GM23338 (cell line): ENCODE measurements around the gene KCNIP1.

ENCODE experiments used
- CREB1 ChIP-seq: fragments of 250-450 bp; sonication (Bioruptor Pico); IDR thresholded peaks from 2 replicates; pipeline ENCODE4 v1.5.0; 2020; ENCODE audit warnings: low read depth, mild to moderate bottlenecking, moderate library complexity
- EZH2 ChIP-seq: fragments of 200-600 bp; sonication (generic); IDR thresholded peaks from one replicate; pipeline ENCODE4 v1.8.0; 2017; ENCODE audit warnings: antibody characterized with exemption, mild to moderate bottlenecking, low read depth; ENCODE audit not compliant: unreplicated experiment
- EZH2phosphoT487 ChIP-seq: fragments of 200-600 bp; sonication (generic); IDR thresholded peaks from one replicate; pipeline ENCODE4 v1.8.1; 2018; ENCODE audit warnings: antibody characterized with exemption; ENCODE audit not compliant: unreplicated experiment
- JUNB ChIP-seq: IDR thresholded peaks from one replicate; pipeline ENCODE4 v1.6.1; 2016; ENCODE audit warnings: antibody characterized with exemption; ENCODE audit not compliant: unreplicated experiment
- NANOG ChIP-seq: IDR thresholded peaks from 2 replicates; pipeline ENCODE4 v1.6.1; 2016; ENCODE audit warnings: antibody characterized with exemption, borderline replicate concordance
- POLR2AphosphoS5 ChIP-seq: IDR thresholded peaks from 2 replicates; pipeline ENCODE4 v1.6.1; 2016; ENCODE audit warnings: antibody characterized with exemption, low read depth
- REST ChIP-seq: IDR thresholded peaks from one replicate; pipeline ENCODE4 v1.6.1; 2018; ENCODE audit warnings: antibody characterized with exemption; ENCODE audit not compliant: unreplicated experiment
- STAT1 ChIP-seq: IDR thresholded peaks from one replicate; pipeline ENCODE4 v1.6.1; 2016; ENCODE audit warnings: antibody characterized with exemption; ENCODE audit not compliant: unreplicated experiment
- ZNF114 ChIP-seq: fragments of 250-450 bp; sonication (Bioruptor Pico); IDR thresholded peaks from 2 replicates; pipeline ENCODE4 v1.5.0; 2020; ENCODE audit warnings: mild to moderate bottlenecking, moderate library complexity
- ZNF331 ChIP-seq: fragments of 250-450 bp; sonication (Bioruptor Pico); IDR thresholded peaks from 2 replicates; pipeline ENCODE4 v1.5.0; 2020; ENCODE audit warnings: low read depth, mild to moderate bottlenecking, moderate library complexity
- TF ChIP-seq, protein P1 (sequence below), 2 experiments: fragments of 200-600 bp in 1 of 2; sonication (generic) in 1 of 2; conservative IDR thresholded peaks; 2 replicates each; pipeline versions ENCODE4 v1.5.1 to v1.6.1; 2016 to 2017; ENCODE audit warnings: antibody characterized with exemption in 2 of 2, low read depth in 2 of 2, mild to moderate bottlenecking in 2 of 2, moderate library complexity in 1 of 2
- TF ChIP-seq, protein P2 (sequence below): IDR thresholded peaks from 2 replicates; pipeline ENCODE4 v1.6.1; 2016; ENCODE audit warnings: antibody characterized with exemption

DNA sequence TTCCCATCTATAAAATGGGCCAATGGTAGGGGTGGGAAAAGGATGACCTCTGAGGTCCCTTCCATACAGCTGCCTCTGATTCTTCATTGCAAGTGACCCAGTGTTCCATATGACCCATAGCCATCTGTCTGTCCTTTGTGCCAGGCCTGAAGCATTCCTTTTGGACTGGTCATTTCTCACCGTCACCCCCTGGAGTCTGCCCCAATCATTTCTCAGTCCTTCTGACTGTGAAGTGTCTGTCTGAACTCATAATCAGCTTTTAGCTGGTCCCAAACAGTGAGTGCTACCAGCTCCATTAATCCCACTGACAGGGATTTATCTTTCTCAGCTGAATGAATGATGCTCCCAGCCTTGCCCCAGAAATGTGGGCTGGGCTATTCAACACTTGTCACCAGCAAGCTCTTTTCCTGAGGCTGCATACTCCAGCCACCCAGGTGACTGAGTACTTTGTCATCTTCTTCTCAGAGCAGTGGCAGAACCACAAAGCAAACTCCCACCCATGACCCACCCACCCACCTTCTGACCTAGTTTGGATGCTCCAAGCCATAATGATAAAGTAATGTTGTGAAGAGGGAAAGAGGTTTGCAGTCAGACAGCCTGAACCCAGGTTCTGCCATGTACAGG lies 37.4 kb downstream of the KCNIP1 start:
- TF ChIP-seq EZH2 (no peak), REST (no peak), CREB1 (CRISPR knock-in tag) (no peak), NANOG (no peak), POLR2AphosphoS5 (no peak), JUNB (no peak), ZNF114 (CRISPR knock-in tag) (no peak), ZNF331 (CRISPR knock-in tag) (no peak), EZH2phosphoT487 (no peak), STAT1 (no peak)
- TF ChIP-seq, protein P1, sequence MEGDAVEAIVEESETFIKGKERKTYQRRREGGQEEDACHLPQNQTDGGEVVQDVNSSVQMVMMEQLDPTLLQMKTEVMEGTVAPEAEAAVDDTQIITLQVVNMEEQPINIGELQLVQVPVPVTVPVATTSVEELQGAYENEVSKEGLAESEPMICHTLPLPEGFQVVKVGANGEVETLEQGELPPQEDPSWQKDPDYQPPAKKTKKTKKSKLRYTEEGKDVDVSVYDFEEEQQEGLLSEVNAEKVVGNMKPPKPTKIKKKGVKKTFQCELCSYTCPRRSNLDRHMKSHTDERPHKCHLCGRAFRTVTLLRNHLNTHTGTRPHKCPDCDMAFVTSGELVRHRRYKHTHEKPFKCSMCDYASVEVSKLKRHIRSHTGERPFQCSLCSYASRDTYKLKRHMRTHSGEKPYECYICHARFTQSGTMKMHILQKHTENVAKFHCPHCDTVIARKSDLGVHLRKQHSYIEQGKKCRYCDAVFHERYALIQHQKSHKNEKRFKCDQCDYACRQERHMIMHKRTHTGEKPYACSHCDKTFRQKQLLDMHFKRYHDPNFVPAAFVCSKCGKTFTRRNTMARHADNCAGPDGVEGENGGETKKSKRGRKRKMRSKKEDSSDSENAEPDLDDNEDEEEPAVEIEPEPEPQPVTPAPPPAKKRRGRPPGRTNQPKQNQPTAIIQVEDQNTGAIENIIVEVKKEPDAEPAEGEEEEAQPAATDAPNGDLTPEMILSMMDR (conservative IDR thresholded peaks at IDR 0.05; ENCODE audit: low read depth in 2 of 2) = no peak
- TF ChIP-seq, protein P2, sequence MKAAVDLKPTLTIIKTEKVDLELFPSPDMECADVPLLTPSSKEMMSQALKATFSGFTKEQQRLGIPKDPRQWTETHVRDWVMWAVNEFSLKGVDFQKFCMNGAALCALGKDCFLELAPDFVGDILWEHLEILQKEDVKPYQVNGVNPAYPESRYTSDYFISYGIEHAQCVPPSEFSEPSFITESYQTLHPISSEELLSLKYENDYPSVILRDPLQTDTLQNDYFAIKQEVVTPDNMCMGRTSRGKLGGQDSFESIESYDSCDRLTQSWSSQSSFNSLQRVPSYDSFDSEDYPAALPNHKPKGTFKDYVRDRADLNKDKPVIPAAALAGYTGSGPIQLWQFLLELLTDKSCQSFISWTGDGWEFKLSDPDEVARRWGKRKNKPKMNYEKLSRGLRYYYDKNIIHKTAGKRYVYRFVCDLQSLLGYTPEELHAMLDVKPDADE = no peak
